HCT116 (cell line): ENCODE data around the gene SH3YL1. TPM values are rescaled to one million over a fixed set of nuclear protein-coding genes. Genes with fewer than 3 reads are reported as not detected.

ENCODE experiments used
- ATAC-seq: fragments of 200-7000 bp; cut with Tn5 transposase; 2 replicates; pipeline ENCODE4 v1.9.1; 2020; ENCODE audit warnings: mild to moderate bottlenecking, moderate library complexity
- BruUV-seq: library from RNA; stranded (reverse); fragments of 400-500 nt; replicated peaks from 2 replicates; lab custom pipeline; 2021; lab: Mats Ljungman, UMichigan
- CTCF ChIA-PET: fragments of 300-600 bp; sonication (Branson Sonifier 250); formaldehyde crosslinking; loops from one replicate; lab custom pipeline; 2021; ENCODE audit warnings: antibody characterized with exemption; lab: Charles Lee
- POLR2A ChIA-PET: fragments of 300-600, 350-600 bp; sonication (Branson Sonifier 250); formaldehyde crosslinking; loops from one replicate; lab custom pipeline; 2021; ENCODE audit warnings: antibody characterized with exemption; lab: Charles Lee
- RAD21 ChIA-PET, 2 experiments: fragments of 300-600 bp; sonication (Branson Sonifier 250); formaldehyde crosslinking; loops; one replicate each; lab custom pipeline; 2023; ENCODE audit warnings: low total read pairs in 2 of 2; ENCODE audit not compliant: uncharacterized antibody in 2 of 2, unreplicated experiment in 2 of 2, low non-redundant PET in 1 of 2; lab: Charles Lee
- DNase-seq: peaks from one replicate; pipeline ENCODE4 v3.0.0-alpha.2; 2010; ENCODE audit warnings: low read depth, low spot score
- H2AFZ ChIP-seq: fragments of 200-600 bp; shearing (Covaris generic), sonication (generic); 2 replicates; pipeline ENCODE4 v1.6.1; 2017; ENCODE audit warnings: low read depth, mixed run types, mixed read lengths, antibody characterized with exemption, low read length; ENCODE audit not compliant: poor library complexity, severe bottlenecking
- H3K27ac ChIP-seq: 2 replicates; pipeline ENCODE4 v1.5.1; 2012; ENCODE audit warnings: low read depth, low read length
- H3K27me3 ChIP-seq: fragments of 200-600 bp; sonication (generic); 2 replicates; pipeline ENCODE4 v1.6.1; 2016; ENCODE audit warnings: mixed run types, low read length, mixed read lengths; ENCODE audit not compliant: insufficient read depth
- H3K36me3 ChIP-seq, 2 experiments: fragments of 200-500 bp in 1 of 2; fragments of 200-600 bp in 1 of 2; sonication (Bioruptor generic) in 1 of 2; sonication (generic) in 1 of 2; 2 replicates each; pipeline versions ENCODE4 v1.5.1 to v1.6.1; 2014 to 2016; ENCODE audit warnings: low read length in 2 of 2, inconsistent platforms in 1 of 2, mixed read lengths in 1 of 2, mixed run types in 1 of 2; ENCODE audit not compliant: insufficient read depth in 2 of 2, control insufficient read depth in 1 of 2
- H3K4me1 ChIP-seq, 2 experiments: fragments of 200-600 bp in 1 of 2; sonication (generic) in 1 of 2; 2 replicates each; pipeline versions ENCODE4 v1.5.1 to v1.6.1; 2012 to 2017; ENCODE audit warnings: low read length in 2 of 2, inconsistent platforms in 1 of 2, mild to moderate bottlenecking in 1 of 2, mixed read lengths in 1 of 2, mixed run types in 1 of 2, moderate library complexity in 1 of 2; ENCODE audit not compliant: insufficient read depth in 2 of 2, control insufficient read depth in 1 of 2
- H3K4me2 ChIP-seq: fragments of 200-600 bp; sonication (generic); 2 replicates; pipeline ENCODE4 v1.6.1; 2017; ENCODE audit warnings: mixed run types, low read length, mixed read lengths
- H3K4me3 ChIP-seq, 2 experiments: fragments of 200-600 bp in 1 of 2; sonication (generic) in 1 of 2; replicated peaks in 1 of 2; 2 replicates each; pipeline ENCODE4 v1.5.1; 2011 to 2016; ENCODE audit warnings: low read length in 2 of 2, control low read depth in 1 of 2, low read depth in 1 of 2, mild to moderate bottlenecking in 1 of 2, mixed read lengths in 1 of 2, mixed run types in 1 of 2
- H3K79me2 ChIP-seq: fragments of 200-600 bp; sonication (generic); 2 replicates; pipeline ENCODE4 v1.6.1; 2017; ENCODE audit warnings: mild to moderate bottlenecking, mixed run types, low read length, moderate library complexity, mixed read lengths; ENCODE audit not compliant: insufficient read depth
- H3K9ac ChIP-seq: fragments of 200-600 bp; sonication (generic); 2 replicates; pipeline ENCODE4 v1.6.1; 2016; ENCODE audit warnings: low read length, mixed read lengths
- H3K9me2 ChIP-seq: fragments of 200-600 bp; sonication (generic), shearing (Covaris generic); 2 replicates; pipeline ENCODE4 v1.6.1; 2017; ENCODE audit warnings: mixed run types, mild to moderate bottlenecking, moderate library complexity; ENCODE audit not compliant: insufficient read depth
- H3K9me3 ChIP-seq, 2 experiments: fragments of 200-500 bp in 1 of 2; fragments of 200-600 bp in 1 of 2; sonication (Bioruptor generic) in 1 of 2; sonication (generic) in 1 of 2; 2 replicates each; pipeline ENCODE4 v1.6.1; 2014 to 2017; ENCODE audit warnings: low read length in 2 of 2, mixed read lengths in 2 of 2, inconsistent platforms in 1 of 2, low read depth in 1 of 2, mild to moderate bottlenecking in 1 of 2, mixed run types in 1 of 2, moderate library complexity in 1 of 2; ENCODE audit not compliant: control insufficient read depth in 1 of 2, insufficient read depth in 1 of 2
- H4K20me1 ChIP-seq: fragments of 200-600 bp; sonication (generic), shearing (Covaris generic); 2 replicates; pipeline ENCODE4 v1.6.1; 2017; ENCODE audit warnings: mixed run types, mild to moderate bottlenecking, moderate library complexity; ENCODE audit not compliant: insufficient read depth
- ATF3 ChIP-seq: IDR thresholded peaks from 2 replicates; pipeline ENCODE4 v1.6.1; 2012
- CEBPB ChIP-seq: IDR thresholded peaks from 2 replicates; pipeline ENCODE4 v1.6.1; 2012; ENCODE audit warnings: low read depth
- EGR1 ChIP-seq: IDR thresholded peaks from 2 replicates; pipeline ENCODE4 v1.6.1; 2012; ENCODE audit warnings: low read depth
- ELF1 ChIP-seq: IDR thresholded peaks from 2 replicates; pipeline ENCODE4 v1.6.1; 2012; ENCODE audit warnings: low read depth, borderline replicate concordance
- EZH2 ChIP-seq: fragments of 200-600 bp; sonication (generic); IDR thresholded peaks from 2 replicates; pipeline ENCODE4 v1.6.1; 2017; ENCODE audit warnings: antibody characterized with exemption, mixed run types
- EZH2phosphoT487 ChIP-seq: fragments of 200-600 bp; IDR thresholded peaks from 2 replicates; pipeline ENCODE4 v1.6.1; 2018; ENCODE audit warnings: antibody characterized with exemption, borderline replicate concordance
- FOSL1 ChIP-seq: IDR thresholded peaks from 2 replicates; pipeline ENCODE4 v1.6.1; 2012; ENCODE audit warnings: low read depth
- JUND ChIP-seq: IDR thresholded peaks from 2 replicates; pipeline ENCODE4 v1.6.1; 2012
- MAX ChIP-seq: IDR thresholded peaks from 2 replicates; pipeline ENCODE4 v1.6.1; 2012
- POLR2A ChIP-seq: IDR thresholded peaks from 2 replicates; pipeline ENCODE4 v1.7.0; 2011; ENCODE audit warnings: borderline replicate concordance; ENCODE audit not compliant: insufficient read depth, insufficient read length; ENCODE audit errors: extremely low read depth
- POLR2AphosphoS5 ChIP-seq: IDR thresholded peaks from 2 replicates; pipeline ENCODE4 v1.6.1; 2011; ENCODE audit warnings: mild to moderate bottlenecking, low read depth, low read length, moderate library complexity
- REST ChIP-seq: IDR thresholded peaks from 2 replicates; pipeline ENCODE4 v1.6.1; 2012; ENCODE audit warnings: low read depth
- SIN3A ChIP-seq: IDR thresholded peaks from 2 replicates; pipeline ENCODE4 v1.6.1; 2012; ENCODE audit warnings: low read depth
- YY1 ChIP-seq: IDR thresholded peaks from 2 replicates; pipeline ENCODE4 v1.6.1; 2011; ENCODE audit warnings: low read length, low read depth, moderate library complexity, mild to moderate bottlenecking; ENCODE audit not compliant: insufficient replicate concordance; ENCODE audit errors: extremely low read depth
- ZBTB33 ChIP-seq: IDR thresholded peaks from 2 replicates; pipeline ENCODE4 v1.6.1; 2011; ENCODE audit warnings: mild to moderate bottlenecking, low read length, moderate library complexity; ENCODE audit not compliant: insufficient replicate concordance; ENCODE audit errors: extremely low read depth
- ZFX ChIP-seq: fragments of 450-650 bp; IDR thresholded peaks from 2 replicates; pipeline ENCODE4 v1.6.1; 2017
- intact Hi-C: fragments of 100-400 bp; cut with micrococcal nuclease; formaldehyde crosslinking; loops from 2 replicates; pipeline ENCODE4 v1.10.0; 2022
- total RNA-seq: library from RNA; stranded (reverse); gene quantifications from one replicate; pipeline ENCODE4 v1.2.1, GENCODE V29; 2021; ENCODE audit not compliant: unreplicated experiment

Gene SH3YL1
- total RNA-seq, 1 experiment from 2014 or later = 32.8 TPM

- no peak overlapping the region for H2AFZ ChIP-seq
- ATAC-seq = no peak
- POLR2A ChIA-PET = no interaction called here
- peaks cover 4% of the 10 kb centered on the region in 2 experiments; a peak in 1 of 4 replicates for H3K9me3 ChIP-seq
- H3K36me3 ChIP-seq = no peaks in the 10 kb centered on the region
- no peak overlapping the region for H3K4me2 ChIP-seq
- H3K79me2 ChIP-seq = no peaks in the 10 kb centered on the region
- H3K9me2 ChIP-seq = no peaks in the 10 kb centered on the region
- CTCF ChIA-PET = no interaction called here
- H4K20me1 ChIP-seq = no peaks in the 10 kb centered on the region
- DNase-seq = no peak
- no peaks in the 10 kb centered on the region for H3K4me1 ChIP-seq
- no peak for TF ChIP-seq ELF1
- no peak for TF ChIP-seq SIN3A
- no peak for TF ChIP-seq MAX
- TF ChIP-seq POLR2A = no peak
- no peak for TF ChIP-seq POLR2AphosphoS5
- no TSS peak for BruUV-seq
- no peaks in the 10 kb centered on the region for H3K27me3 ChIP-seq
- H3K4me3 ChIP-seq = no peak overlapping the region
- H3K9ac ChIP-seq = no peak overlapping the region
- H3K27ac ChIP-seq = no peak overlapping the region
- intact Hi-C loops = no loop called here
- RAD21 ChIA-PET = no interaction called here
Observed at GRCh38 chr2:184695-185094, 79.1 kb downstream of the SH3YL1 start.

- no peaks in the 10 kb centered on the region for H3K27me3 ChIP-seq
- ChIA-PET RAD21 (no interaction called here), CTCF (no interaction called here), POLR2A (no interaction called here)
- no peak overlapping the region for H3K9ac ChIP-seq
- BruUV-seq = no TSS peak
- H4K20me1 ChIP-seq = no peaks in the 10 kb centered on the region
- intact Hi-C loops = no loop called here
- peaks cover 4% of the 10 kb centered on the region in 2 experiments; a peak in 1 of 4 replicates for H3K9me3 ChIP-seq
- ATAC-seq (no peak), DNase-seq (peak; percentile 6)
- no peak overlapping the region for H2AFZ ChIP-seq
- no peak overlapping the region for H3K4me3 ChIP-seq
- no peak overlapping the region for H3K27ac ChIP-seq
- no peaks in the 10 kb centered on the region for H3K4me1 ChIP-seq
- H3K9me2 ChIP-seq = no peaks in the 10 kb centered on the region
- no peak overlapping the region for H3K4me2 ChIP-seq
- H3K36me3 ChIP-seq = no peaks in the 10 kb centered on the region
- no peaks in the 10 kb centered on the region for H3K79me2 ChIP-seq
- no peak for TF ChIP-seq ATF3
- TF ChIP-seq JUND = no peak
- no peak for TF ChIP-seq EZH2phosphoT487
- no peak for TF ChIP-seq YY1
- no peak for TF ChIP-seq ZBTB33
- no peak for TF ChIP-seq SIN3A
- no peak for TF ChIP-seq FOSL1
- no peak for TF ChIP-seq REST
- TF ChIP-seq POLR2AphosphoS5 = no peak
- TF ChIP-seq ZFX = no peak
- no peak for TF ChIP-seq CEBPB
- no peak for TF ChIP-seq EGR1
- no peak for TF ChIP-seq EZH2
Observed at GRCh38 chr2:182509-183122, 81.2 kb downstream of the SH3YL1 start.
